Measurements from ENCODE around the gene PACSIN2.

Gene PACSIN2

GRCh38 chr22:42842658-42843370 lies 172.1 kb downstream of the PACSIN2 start:
- H3K27ac Mint-ChIP-seq: no peak overlapping the region
- H3K9me3 Mint-ChIP-seq (ENCODE audit: low read depth): no peaks in the 10 kb centered on the region
- no peaks in the 10 kb centered on the region for H3K27me3 Mint-ChIP-seq
- H3K4me3 Mint-ChIP-seq: no peak overlapping the region
- H3K4me1 Mint-ChIP-seq (ENCODE audit: low read depth): peaks cover 17% of the 10 kb centered on the region
- H3K36me3 Mint-ChIP-seq: peaks cover 22% of the 10 kb centered on the region

- H3K36me3 Mint-ChIP-seq: peaks cover 22% of the 10 kb centered on the region
- no peaks in the 10 kb centered on the region for H3K27me3 Mint-ChIP-seq
- no peak overlapping the region for H3K4me3 Mint-ChIP-seq
- no peaks in the 10 kb centered on the region for H3K9me3 Mint-ChIP-seq (ENCODE audit: low read depth)
- no peak overlapping the region for H3K27ac Mint-ChIP-seq
- H3K4me1 Mint-ChIP-seq (ENCODE audit: low read depth): peaks cover 17% of the 10 kb centered on the region
Measured at GRCh38 chr22:42841444-42841843, 173.5 kb downstream of the PACSIN2 start.

- Mint-ChIP-seq H3K4me3 (no peak overlapping the region), H3K36me3 (peaks cover 16% of the 10 kb centered on the region), H3K4me1 (ENCODE audit: low read depth) (peaks cover 4% of the 10 kb centered on the region), H3K9me3 (ENCODE audit: low read depth) (no peaks in the 10 kb centered on the region), H3K27me3 (no peaks in the 10 kb centered on the region), H3K27ac (no peak overlapping the region)
Measured at GRCh38 chr22:42837556-42837955, 177.4 kb downstream of the PACSIN2 start.

GRCh38 chr22:42836026-42836425 lies 178.9 kb downstream of the PACSIN2 start:
- H3K27me3 Mint-ChIP-seq: no peaks in the 10 kb centered on the region
- H3K36me3 Mint-ChIP-seq: peaks cover 11% of the 10 kb centered on the region
- H3K4me3 Mint-ChIP-seq: no peak overlapping the region
- no peaks in the 10 kb centered on the region for H3K9me3 Mint-ChIP-seq (ENCODE audit: low read depth)
- H3K27ac Mint-ChIP-seq: no peak overlapping the region
- no peaks in the 10 kb centered on the region for H3K4me1 Mint-ChIP-seq (ENCODE audit: low read depth)

- Mint-ChIP-seq H3K27me3 (no peaks in the 10 kb centered on the region), H3K27ac (no peak overlapping the region), H3K4me1 (ENCODE audit: low read depth) (peaks cover 10% of the 10 kb centered on the region), H3K4me3 (no peak overlapping the region), H3K9me3 (ENCODE audit: low read depth) (no peaks in the 10 kb centered on the region), H3K36me3 (peaks cover 14% of the 10 kb centered on the region)
Measured at GRCh38 chr22:42834177-42834949, 180.6 kb downstream of the PACSIN2 start.

GRCh38 chr22:42833104-42833503 lies 181.8 kb downstream of the PACSIN2 start:
- no peaks in the 10 kb centered on the region for H3K9me3 Mint-ChIP-seq (ENCODE audit: low read depth)
- H3K4me1 Mint-ChIP-seq (ENCODE audit: low read depth): peaks cover 15% of the 10 kb centered on the region
- no peak overlapping the region for H3K27ac Mint-ChIP-seq
- H3K27me3 Mint-ChIP-seq: no peaks in the 10 kb centered on the region
- peaks cover 17% of the 10 kb centered on the region for H3K36me3 Mint-ChIP-seq
- no peak overlapping the region for H3K4me3 Mint-ChIP-seq

GRCh38 chr22:42831712-42832111 lies 183.2 kb downstream of the PACSIN2 start:
- peaks cover 17% of the 10 kb centered on the region for H3K36me3 Mint-ChIP-seq

GRCh38 chr22:42830161-42830560 lies 184.8 kb downstream of the PACSIN2 start:
- H3K4me1 Mint-ChIP-seq (ENCODE audit: low read depth): peaks cover 15% of the 10 kb centered on the region
- no peaks in the 10 kb centered on the region for H3K9me3 Mint-ChIP-seq (ENCODE audit: low read depth)
- H3K27ac Mint-ChIP-seq: no peak overlapping the region
- no peak overlapping the region for H3K4me3 Mint-ChIP-seq
- H3K36me3 Mint-ChIP-seq: peaks cover 15% of the 10 kb centered on the region
- no peaks in the 10 kb centered on the region for H3K27me3 Mint-ChIP-seq

More at GRCh38 chr22:42831712-42832111, 183.2 kb downstream of the PACSIN2 start:
- Mint-ChIP-seq H3K27me3 (no peaks in the 10 kb centered on the region), H3K4me1 (ENCODE audit: low read depth) (peaks cover 15% of the 10 kb centered on the region), H3K27ac (no peak overlapping the region), H3K9me3 (ENCODE audit: low read depth) (no peaks in the 10 kb centered on the region), H3K4me3 (no peak overlapping the region)

- Mint-ChIP-seq H3K36me3 (peaks cover 11% of the 10 kb centered on the region), H3K4me3 (no peak overlapping the region), H3K27me3 (no peaks in the 10 kb centered on the region), H3K4me1 (ENCODE audit: low read depth) (peaks cover 15% of the 10 kb centered on the region), H3K9me3 (ENCODE audit: low read depth) (no peaks in the 10 kb centered on the region), H3K27ac (no peak overlapping the region)
Measured at GRCh38 chr22:42829302-42829701, 185.6 kb downstream of the PACSIN2 start.

GRCh38 chr22:42825796-42826195 lies 189.2 kb downstream of the PACSIN2 start:
- Mint-ChIP-seq H3K4me3 (no peak overlapping the region), H3K27ac (no peak overlapping the region), H3K36me3 (peaks cover 27% of the 10 kb centered on the region), H3K4me1 (ENCODE audit: low read depth) (peaks cover 16% of the 10 kb centered on the region), H3K9me3 (ENCODE audit: low read depth) (no peaks in the 10 kb centered on the region), H3K27me3 (no peaks in the 10 kb centered on the region)

GRCh38 chr22:42821386-42821785 lies 193.6 kb downstream of the PACSIN2 start:
- peaks cover 19% of the 10 kb centered on the region for H3K36me3 Mint-ChIP-seq

GRCh38 chr22:42820045-42820763 lies 194.7 kb downstream of the PACSIN2 start:
- Mint-ChIP-seq H3K27me3 (no peaks in the 10 kb centered on the region), H3K4me3 (no peak overlapping the region), H3K36me3 (peaks cover 19% of the 10 kb centered on the region), H3K9me3 (ENCODE audit: low read depth) (no peaks in the 10 kb centered on the region), H3K27ac (no peak overlapping the region), H3K4me1 (ENCODE audit: low read depth) (peaks cover 1% of the 10 kb centered on the region)

More at GRCh38 chr22:42821386-42821785, 193.6 kb downstream of the PACSIN2 start:
- H3K9me3 Mint-ChIP-seq (ENCODE audit: low read depth): no peaks in the 10 kb centered on the region
- peaks cover 1% of the 10 kb centered on the region for H3K4me1 Mint-ChIP-seq (ENCODE audit: low read depth)
- no peaks in the 10 kb centered on the region for H3K27me3 Mint-ChIP-seq
- no peak overlapping the region for H3K27ac Mint-ChIP-seq
- no peak overlapping the region for H3K4me3 Mint-ChIP-seq
